ENCODE measurements around the gene FOXA2. TPM values are rescaled to one million over a fixed set of nuclear protein-coding genes. Genes with fewer than 3 reads are reported as not detected.
"Not testable (repeated sequence)": the region's sequence is repeated elsewhere in the genome, so short reads cannot be mapped to it uniquely, and the experiment has no call there.

FOXA2 gene
- total and polyA plus RNA-seq, 5 donors from 2014 or later: not detected

- not testable (repeated sequence) for H3K9me3 Mint-ChIP-seq; H3K4me3 Mint-ChIP-seq; H3K36me3 Mint-ChIP-seq; H3K9me3 ChIP-seq (ENCODE audit: control insufficient read depth in 2 of 2, low read length in 2 of 2); H3K27ac Mint-ChIP-seq; H3K36me3 ChIP-seq (ENCODE audit: control insufficient read depth, insufficient read depth, low read length); ATAC-seq (ENCODE audit: low read depth in 2 of 2); H3K27me3 ChIP-seq (ENCODE audit: control insufficient read depth, insufficient read depth, low read length); H3K4me3 ChIP-seq (ENCODE audit: low read depth, low read length); H3K27ac ChIP-seq (ENCODE audit: insufficient read depth, low read length, poor library complexity, severe bottlenecking); H3K27me3 Mint-ChIP-seq; H3K4me1 Mint-ChIP-seq; H3K4me1 ChIP-seq (ENCODE audit: control insufficient read depth, insufficient read depth, low read length, poor library complexity, severe bottlenecking); DNase-seq
Observed at GRCh38 chr20:22599258-22599657, 14.9 kb upstream of the FOXA2 start.

GRCh38 chr20:22597303-22597702 is 12.9 kb upstream of the FOXA2 start:
- no peaks in the 10 kb centered on the region for H3K27me3 ChIP-seq (ENCODE audit: control insufficient read depth, insufficient read depth, low read length)
- no peak overlapping the region for H3K4me3 ChIP-seq (ENCODE audit: low read depth, low read length)
- H3K4me1 Mint-ChIP-seq: no peaks in the 10 kb centered on the region
- no peak overlapping the region for H3K27ac ChIP-seq (ENCODE audit: insufficient read depth, low read length, poor library complexity, severe bottlenecking)
- no peak for ATAC-seq (ENCODE audit: low read depth in 2 of 2)
- no peak for DNase-seq
- H3K9me3 ChIP-seq (ENCODE audit: control insufficient read depth in 2 of 2, low read length in 2 of 2): no peaks in the 10 kb centered on the region
- H3K4me3 Mint-ChIP-seq: no peak overlapping the region
- H3K36me3 Mint-ChIP-seq: no peaks in the 10 kb centered on the region
- H3K4me1 ChIP-seq (ENCODE audit: control insufficient read depth, insufficient read depth, low read length, poor library complexity, severe bottlenecking): no peaks in the 10 kb centered on the region
- H3K27me3 Mint-ChIP-seq: peaks cover 7% of the 10 kb centered on the region
- no peaks in the 10 kb centered on the region for H3K36me3 ChIP-seq (ENCODE audit: control insufficient read depth, insufficient read depth, low read length)
- peaks cover 0 to 4% (median 0%) of the 10 kb centered on the region in 7 donors for H3K9me3 Mint-ChIP-seq
- no peak overlapping the region for H3K27ac Mint-ChIP-seq

- H3K36me3 Mint-ChIP-seq: no peaks in the 10 kb centered on the region
- peaks cover 40% of the 10 kb centered on the region for H3K27me3 Mint-ChIP-seq
- no peak overlapping the region for H3K4me3 Mint-ChIP-seq
- H3K4me1 Mint-ChIP-seq: no peaks in the 10 kb centered on the region
- no peak for DNase-seq
- no peak for ATAC-seq (ENCODE audit: low read depth in 2 of 2)
- H3K9me3 Mint-ChIP-seq: peaks cover 0 to 5% (median 0%) of the 10 kb centered on the region in 7 donors
- Histone ChIP-seq H3K27ac (ENCODE audit: insufficient read depth, low read length, poor library complexity, severe bottlenecking) (no peak overlapping the region), H3K27me3 (ENCODE audit: control insufficient read depth, insufficient read depth, low read length) (peaks cover 9% of the 10 kb centered on the region), H3K36me3 (ENCODE audit: control insufficient read depth, insufficient read depth, low read length) (no peaks in the 10 kb centered on the region), H3K4me3 (ENCODE audit: low read depth, low read length) (no peak overlapping the region), H3K9me3 (ENCODE audit: control insufficient read depth in 2 of 2, low read length in 2 of 2) (no peaks in the 10 kb centered on the region), H3K4me1 (ENCODE audit: control insufficient read depth, insufficient read depth, low read length, poor library complexity, severe bottlenecking) (no peaks in the 10 kb centered on the region)
- H3K27ac Mint-ChIP-seq: no peak overlapping the region
Observed at GRCh38 chr20:22590662-22591061, 6.3 kb upstream of the FOXA2 start.

- Mint-ChIP-seq H3K36me3 (no peaks in the 10 kb centered on the region), H3K27ac (no peak overlapping the region), H3K27me3 (peaks cover 51% of the 10 kb centered on the region), H3K9me3 (peaks cover 0 to 6% (median 0%) of the 10 kb centered on the region in 7 donors), H3K4me1 (no peaks in the 10 kb centered on the region), H3K4me3 (no peak overlapping the region)
- no peak overlapping the region for H3K27ac ChIP-seq (ENCODE audit: insufficient read depth, low read length, poor library complexity, severe bottlenecking)
- H3K4me3 ChIP-seq (ENCODE audit: low read depth, low read length): no peak overlapping the region
- no peak for ATAC-seq (ENCODE audit: low read depth in 2 of 2)
- no peaks in the 10 kb centered on the region for H3K4me1 ChIP-seq (ENCODE audit: control insufficient read depth, insufficient read depth, low read length, poor library complexity, severe bottlenecking)
- DNase-seq: no peak
- peaks cover 9% of the 10 kb centered on the region for H3K27me3 ChIP-seq (ENCODE audit: control insufficient read depth, insufficient read depth, low read length)
- H3K9me3 ChIP-seq (ENCODE audit: control insufficient read depth in 2 of 2, low read length in 2 of 2): no peaks in the 10 kb centered on the region
- H3K36me3 ChIP-seq (ENCODE audit: control insufficient read depth, insufficient read depth, low read length): no peaks in the 10 kb centered on the region
Observed at GRCh38 chr20:22586645-22587310, 2.4 kb upstream of the FOXA2 start.

GRCh38 chr20:22585786-22586493 is 1.6 kb upstream of the FOXA2 start:
- Histone ChIP-seq H3K27ac (ENCODE audit: insufficient read depth, low read length, poor library complexity, severe bottlenecking) (no peak overlapping the region), H3K4me1 (ENCODE audit: control insufficient read depth, insufficient read depth, low read length, poor library complexity, severe bottlenecking) (no peaks in the 10 kb centered on the region), H3K36me3 (ENCODE audit: control insufficient read depth, insufficient read depth, low read length) (no peaks in the 10 kb centered on the region), H3K4me3 (ENCODE audit: low read depth, low read length) (no peak overlapping the region), H3K27me3 (ENCODE audit: control insufficient read depth, insufficient read depth, low read length) (peaks cover 9% of the 10 kb centered on the region), H3K9me3 (ENCODE audit: control insufficient read depth in 2 of 2, low read length in 2 of 2) (no peaks in the 10 kb centered on the region)
- peaks cover 57% of the 10 kb centered on the region for H3K27me3 Mint-ChIP-seq
- H3K4me3 Mint-ChIP-seq: no peak overlapping the region
- no peaks in the 10 kb centered on the region for H3K4me1 Mint-ChIP-seq
- no peak overlapping the region for H3K27ac Mint-ChIP-seq
- H3K9me3 Mint-ChIP-seq: peaks cover 0 to 8% (median 0%) of the 10 kb centered on the region in 7 donors
- no peaks in the 10 kb centered on the region for H3K36me3 Mint-ChIP-seq
- ATAC-seq (ENCODE audit: low read depth in 2 of 2) (no peak), DNase-seq (no peak)

- Mint-ChIP-seq H3K9me3 (peaks cover 0 to 8% (median 2%) of the 10 kb centered on the region in 7 donors), H3K27me3 (peaks cover 59% of the 10 kb centered on the region), H3K27ac (no peak overlapping the region), H3K4me1 (no peaks in the 10 kb centered on the region), H3K4me3 (no peak overlapping the region), H3K36me3 (no peaks in the 10 kb centered on the region)
- DNase-seq (no peak), ATAC-seq (ENCODE audit: low read depth in 2 of 2) (no peak)
- peaks cover 15% of the 10 kb centered on the region for H3K27me3 ChIP-seq (ENCODE audit: control insufficient read depth, insufficient read depth, low read length)
- H3K27ac ChIP-seq (ENCODE audit: insufficient read depth, low read length, poor library complexity, severe bottlenecking): no peak overlapping the region
- no peak overlapping the region for H3K4me3 ChIP-seq (ENCODE audit: low read depth, low read length)
- H3K9me3 ChIP-seq (ENCODE audit: control insufficient read depth in 2 of 2, low read length in 2 of 2): no peaks in the 10 kb centered on the region
- H3K36me3 ChIP-seq (ENCODE audit: control insufficient read depth, insufficient read depth, low read length): no peaks in the 10 kb centered on the region
- no peaks in the 10 kb centered on the region for H3K4me1 ChIP-seq (ENCODE audit: control insufficient read depth, insufficient read depth, low read length, poor library complexity, severe bottlenecking)
Observed at GRCh38 chr20:22584922-22585785, 782 bp upstream of the FOXA2 start.

- Histone ChIP-seq H3K27me3 (ENCODE audit: control insufficient read depth, insufficient read depth, low read length) (peaks cover 14% of the 10 kb centered on the region), H3K27ac (ENCODE audit: insufficient read depth, low read length, poor library complexity, severe bottlenecking) (no peak overlapping the region), H3K36me3 (ENCODE audit: control insufficient read depth, insufficient read depth, low read length) (no peaks in the 10 kb centered on the region), H3K4me1 (ENCODE audit: control insufficient read depth, insufficient read depth, low read length, poor library complexity, severe bottlenecking) (no peaks in the 10 kb centered on the region), H3K9me3 (ENCODE audit: control insufficient read depth in 2 of 2, low read length in 2 of 2) (no peaks in the 10 kb centered on the region), H3K4me3 (ENCODE audit: low read depth, low read length) (no peak overlapping the region)
- no peak for ATAC-seq (ENCODE audit: low read depth in 2 of 2)
- peaks cover 63% of the 10 kb centered on the region for H3K27me3 Mint-ChIP-seq
- no peaks in the 10 kb centered on the region for H3K4me1 Mint-ChIP-seq
- H3K36me3 Mint-ChIP-seq: no peaks in the 10 kb centered on the region
- H3K27ac Mint-ChIP-seq: peak overlapping the region in 1 of 3 donors; percentile 69
- peaks cover 0 to 8% (median 4%) of the 10 kb centered on the region in 7 donors for H3K9me3 Mint-ChIP-seq
- H3K4me3 Mint-ChIP-seq: no peak overlapping the region
- no peak for DNase-seq
Observed at GRCh38 chr20:22583773-22584521, 425 bp downstream of the FOXA2 start.
